ENCODE measurements around the gene PAQR5. TPM values are rescaled to one million over a fixed set of nuclear protein-coding genes. Genes with fewer than 3 reads are reported as not detected.

Gene PAQR5
- total and polyA plus RNA-seq, 2 donors (not counting 3 experiments of a cell fraction or from before 2014, with no cell fraction given), result 0.08 to 0.09 TPM

- no peaks in the 10 kb centered on the region for H3K9me3 ChIP-seq (replicated peaks; ENCODE audit: control insufficient read depth, insufficient read depth, low read length)
- no peak for TF ChIP-seq CTCF (IDR thresholded peaks at IDR 0.05; ENCODE audit: extremely low read depth in 1 of 2, insufficient read depth in 1 of 2, low read depth in 1 of 2, low read length in 2 of 2)
- TF ChIP-seq GATA2 (IDR thresholded peaks at IDR 0.05; ENCODE audit: insufficient read depth, insufficient read length, low read depth, low read length), result peak; percentile 65
- TF ChIP-seq EZH2 (IDR thresholded peaks at IDR 0.05; ENCODE audit: borderline replicate concordance, low read depth, low read length, severe bottlenecking), result no peak
- TF ChIP-seq FOS (IDR thresholded peaks at IDR 0.05; ENCODE audit: borderline replicate concordance, insufficient read depth, low read length), result peak; percentile 91
- TF ChIP-seq JUN (IDR thresholded peaks at IDR 0.05; ENCODE audit: borderline replicate concordance, insufficient read depth, insufficient read length, low read depth), result peak; percentile 81
- no peak for TF ChIP-seq MAX (IDR thresholded peaks at IDR 0.05; ENCODE audit: insufficient read depth, insufficient read length)
- ChIA-PET POLR2A (no interaction called here), CTCF (interaction anchor here (1.0 to 2.0 kb wide), 8 partner anchors 9 to 161 kb away, joined by 3 to 9 read pairs (median 4); no protein-coding TSS in a partner anchor)
- H3K79me2 ChIP-seq (ENCODE audit: control insufficient read depth, insufficient read depth, low read length), result peaks cover 2% of the 10 kb centered on the region
- peaks cover 0 to 4% of the 10 kb centered on the region in 2 experiments for H3K36me3 ChIP-seq (ENCODE audit: control insufficient read depth in 2 of 2, extremely low read depth in 1 of 2, insufficient read depth in 2 of 2, low read length in 2 of 2)
- DNase-seq (ENCODE audit: low read depth, low spot score), result peak; percentile 89
- H4K20me1 ChIP-seq (replicated peaks; ENCODE audit: control insufficient read depth, extremely low read depth, insufficient read depth, low read length), result no peaks in the 10 kb centered on the region
- H3K27me3 ChIP-seq (ENCODE audit: control insufficient read depth in 2 of 2, insufficient read depth in 2 of 2, low read length in 2 of 2), result no peaks in the 10 kb centered on the region
- no peaks in the 10 kb centered on the region for H3K9me1 ChIP-seq (replicated peaks; ENCODE audit: control insufficient read depth, extremely low read depth, insufficient read depth, low read length)
- H3K27ac ChIP-seq (ENCODE audit: insufficient read depth, low read depth, low read length), result peak overlapping the region; percentile 29
- no peak overlapping the region for H2AFZ ChIP-seq (ENCODE audit: low read depth, low read length)
- intact Hi-C loops (cut with micrococcal nuclease), result loop anchor here (5.0 kb wide), 1 partner anchor 91 kb away; the partner anchor contains the start of gene GLCE
- no TSS peak for BruUV-seq (replicated peaks)
- peak; percentile 72 for FAIRE-seq
- H3K4me3 ChIP-seq (replicated peaks in 1 of 3; ENCODE audit: insufficient read depth in 1 of 3, low read depth in 1 of 3, low read length in 3 of 3), result no peak overlapping the region
- H3K4me1 ChIP-seq (ENCODE audit: control insufficient read depth, extremely low read depth, insufficient read depth, low read length), result peaks cover 19% of the 10 kb centered on the region
- dilution Hi-C loops (cut with MboI; ENCODE audit: extremely low pct_ligation_motif_present, low sequenced_read_pairs), result no loop called here
- H3K4me2 ChIP-seq (ENCODE audit: insufficient read depth, low read length), result peak overlapping the region; percentile 46
- no peak overlapping the region for H3K9ac ChIP-seq (replicated peaks; ENCODE audit: extremely low read depth, insufficient read depth, low read length)
Measured at GRCh38 chr15:69253156-69253555, 45.6 kb upstream of the PAQR5 start.

Measured in endothelial cell of umbilical vein (primary cell).